GM12878 (cell line): ENCODE measurements around the gene PPP1R9B. TPM values are rescaled to one million over a fixed set of nuclear protein-coding genes. Genes with fewer than 3 reads are reported as not detected.
A peak's percentile ranks its signal among the peaks of the same experiment; 100 is the strongest.

Source experiments
- CBX5 ChIP-seq: sonication (generic); IDR thresholded peaks from 2 replicates; pipeline ENCODE4 v1.6.1; 2016; ENCODE audit warnings: low read depth, moderate library complexity, mild to moderate bottlenecking, inconsistent platforms
- CTCF ChIP-seq, 3 experiments: IDR thresholded peaks in 2 of 3; conservative IDR thresholded peaks in 1 of 3; 2 replicates each; pipeline ENCODE4 v1.5.1; 2011; ENCODE audit warnings: low read depth in 3 of 3, low read length in 3 of 3, mild to moderate bottlenecking in 3 of 3, control low read depth in 2 of 3, moderate library complexity in 2 of 3, inconsistent platforms in 1 of 3, mixed read lengths in 1 of 3; ENCODE audit not compliant: control insufficient read depth in 2 of 3, insufficient read depth in 1 of 3; ENCODE audit errors: extremely low read depth in 1 of 3
- HCFC1 ChIP-seq: fragments of 150-350 bp; IDR thresholded peaks from 2 replicates; pipeline ENCODE4 v1.6.1; 2014; ENCODE audit warnings: low read length
- KDM1A ChIP-seq: fragments of 200-600 bp; sonication (generic); IDR thresholded peaks from 2 replicates; pipeline ENCODE4 v1.6.1; 2016; ENCODE audit warnings: borderline replicate concordance
- MTA2 ChIP-seq: fragments of 450-650 bp; IDR thresholded peaks from 2 replicates; pipeline ENCODE4 v1.6.1; 2016; ENCODE audit warnings: low read depth, mild to moderate bottlenecking, moderate library complexity
- NFXL1 ChIP-seq: fragments of 450-650 bp; IDR thresholded peaks from 2 replicates; pipeline ENCODE4 v1.6.1; 2017; ENCODE audit warnings: antibody characterized with exemption, mild to moderate bottlenecking, borderline replicate concordance
- SMARCA5 ChIP-seq: fragments of 450-650 bp; IDR thresholded peaks from 2 replicates; pipeline ENCODE4 v1.6.1; 2017; ENCODE audit warnings: mild to moderate bottlenecking
- SMC3 ChIP-seq: IDR thresholded peaks from 2 replicates; pipeline ENCODE4 v1.6.1; 2011; ENCODE audit warnings: low read length, improper control_type of control experiment, borderline replicate concordance
- ZBTB33 ChIP-seq: fragments of 450-650 bp; IDR thresholded peaks from 2 replicates; pipeline ENCODE4 v1.6.1; 2017; ENCODE audit warnings: mild to moderate bottlenecking
- ZZZ3 ChIP-seq: IDR thresholded peaks from 2 replicates; pipeline ENCODE4 v1.6.1; 2011; ENCODE audit warnings: low read depth; ENCODE audit not compliant: control insufficient read depth, insufficient read length
- polyA plus RNA-seq, 11 experiments: library from polyadenylated mRNA; depleted of rRNA in 4 of 11; unstranded in 6 of 11; stranded (reverse) in 5 of 11; fragments of >200 nt; fragmentation: Nextera tagmentation in 4 of 11; fragmentation: Illumina TruSeq in 1 of 11; extraction: Ambion mirVana in 4 of 11; extraction: Trizol in 1 of 11; gene quantifications; 1 replicate in 1 of 11; 2 replicates in 10 of 11; pipeline versions ENCODE4 v1.2.1 to v1.2.3, GENCODE V29; 2011 to 2016; ENCODE audit warnings: inconsistent platforms in 2 of 11, missing spikeins in 2 of 11, low read depth in 1 of 11
- total RNA-seq, 4 experiments: library from RNA; depleted of rRNA in 3 of 4; stranded (reverse); fragments of >200 nt in 3 of 4; fragmentation: Illumina TruSeq in 1 of 4; extraction: Trizol in 1 of 4; gene quantifications; 2 replicates each; pipeline versions ENCODE4 v1.2.1 to v1.2.3, GENCODE V29; 2013 to 2021
- TF ChIP-seq, protein P1 (sequence below): fragments of 450-650 bp; formaldehyde crosslinking; IDR thresholded peaks from 2 replicates; pipeline ENCODE4 v1.4.0; 2020; ENCODE audit warnings: mild to moderate bottlenecking, moderate library complexity

Gene PPP1R9B
- total and polyA plus RNA-seq, 10 of the 15 experiments (the other 5 are each of a cell fraction or from before 2014, with no cell fraction given) = 0.20 to 107 (median 37.5) TPM

DNA sequence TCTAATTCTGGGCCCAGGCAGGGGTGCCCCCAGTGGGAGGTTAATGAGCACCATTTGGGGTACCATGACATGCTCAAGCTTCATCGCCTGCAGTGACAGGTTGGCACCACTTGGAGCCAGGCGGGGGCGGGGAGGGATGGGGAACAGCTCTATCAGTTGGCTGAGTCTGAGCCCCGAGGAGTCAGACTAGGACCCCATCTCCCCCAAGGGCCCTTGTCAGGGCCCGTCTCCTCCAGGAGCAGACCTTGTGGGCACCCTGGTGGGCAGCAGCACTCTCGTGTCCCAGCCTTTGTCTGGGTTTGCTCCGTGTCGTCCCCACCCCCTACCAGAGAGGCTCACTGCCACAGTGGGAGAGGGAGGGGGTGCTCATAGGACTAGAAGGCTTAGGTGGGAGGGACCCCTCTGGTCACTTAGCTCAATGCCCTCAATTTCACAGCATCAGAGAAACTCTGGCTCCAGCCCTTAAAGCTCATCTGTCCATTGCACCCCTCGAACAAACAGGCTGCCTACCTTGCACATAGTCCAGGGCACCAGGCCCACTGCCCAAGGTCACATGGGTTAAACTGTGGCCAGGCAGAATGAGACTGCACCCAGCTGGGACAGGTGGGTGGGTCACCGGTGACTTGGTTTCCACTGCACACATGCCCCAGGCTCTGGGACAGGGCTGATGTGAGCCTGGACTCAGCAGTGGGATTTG, 4.1 kb downstream of the PPP1R9B start (continued):
- TF ChIP-seq SMC3 (no peak), CBX5 (no peak), MTA2 (no peak), HCFC1 (no peak), ZZZ3 (no peak), ZBTB33 (no peak), NFXL1 (no peak), SMARCA5 (no peak), KDM1A (no peak), CTCF (IDR thresholded peaks at IDR 0.05 in 2 of 3, conservative IDR thresholded peaks at IDR 0.05 in 1 of 3; ENCODE audit: control insufficient read depth in 2 of 3, extremely low read depth in 1 of 3, insufficient read depth in 1 of 3, low read depth in 3 of 3, low read length in 3 of 3) (peak in 2 of 3 experiments; percentile 15 to 47; a peak in 3 of 6 replicates)
- TF ChIP-seq, protein P1, sequence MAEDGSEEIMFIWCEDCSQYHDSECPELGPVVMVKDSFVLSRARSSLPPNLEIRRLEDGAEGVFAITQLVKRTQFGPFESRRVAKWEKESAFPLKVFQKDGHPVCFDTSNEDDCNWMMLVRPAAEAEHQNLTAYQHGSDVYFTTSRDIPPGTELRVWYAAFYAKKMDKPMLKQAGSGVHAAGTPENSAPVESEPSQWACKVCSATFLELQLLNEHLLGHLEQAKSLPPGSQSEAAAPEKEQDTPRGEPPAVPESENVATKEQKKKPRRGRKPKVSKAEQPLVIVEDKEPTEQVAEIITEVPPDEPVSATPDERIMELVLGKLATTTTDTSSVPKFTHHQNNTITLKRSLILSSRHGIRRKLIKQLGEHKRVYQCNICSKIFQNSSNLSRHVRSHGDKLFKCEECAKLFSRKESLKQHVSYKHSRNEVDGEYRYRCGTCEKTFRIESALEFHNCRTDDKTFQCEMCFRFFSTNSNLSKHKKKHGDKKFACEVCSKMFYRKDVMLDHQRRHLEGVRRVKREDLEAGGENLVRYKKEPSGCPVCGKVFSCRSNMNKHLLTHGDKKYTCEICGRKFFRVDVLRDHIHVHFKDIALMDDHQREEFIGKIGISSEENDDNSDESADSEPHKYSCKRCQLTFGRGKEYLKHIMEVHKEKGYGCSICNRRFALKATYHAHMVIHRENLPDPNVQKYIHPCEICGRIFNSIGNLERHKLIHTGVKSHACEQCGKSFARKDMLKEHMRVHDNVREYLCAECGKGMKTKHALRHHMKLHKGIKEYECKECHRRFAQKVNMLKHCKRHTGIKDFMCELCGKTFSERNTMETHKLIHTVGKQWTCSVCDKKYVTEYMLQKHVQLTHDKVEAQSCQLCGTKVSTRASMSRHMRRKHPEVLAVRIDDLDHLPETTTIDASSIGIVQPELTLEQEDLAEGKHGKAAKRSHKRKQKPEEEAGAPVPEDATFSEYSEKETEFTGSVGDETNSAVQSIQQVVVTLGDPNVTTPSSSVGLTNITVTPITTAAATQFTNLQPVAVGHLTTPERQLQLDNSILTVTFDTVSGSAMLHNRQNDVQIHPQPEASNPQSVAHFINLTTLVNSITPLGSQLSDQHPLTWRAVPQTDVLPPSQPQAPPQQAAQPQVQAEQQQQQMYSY (CRISPR knock-in tag) = no peak
- TF ChIP-seq, all 136 proteins: peak for 2
